Gastroesophageal sphincter (tissue), 3 donors: ENCODE results near the gene PHF12.

Source experiments
- CTCF ChIP-seq, 4 experiments: fragments of 200-600 bp in 2 of 4; fragments of 450-650 bp in 2 of 4; sonication (generic) in 1 of 4; IDR thresholded peaks; one replicate each; pipeline ENCODE4 v1.5.1; 2017 to 2019; ENCODE audit warnings: antibody characterized with exemption in 4 of 4, mild to moderate bottlenecking in 2 of 4, moderate library complexity in 2 of 4
- EP300 ChIP-seq: sonication (generic); formaldehyde crosslinking; IDR thresholded peaks from one replicate; pipeline ENCODE4 v1.6.1; 2017; ENCODE audit warnings: antibody characterized with exemption, mild to moderate bottlenecking
- POLR2A ChIP-seq, 2 donors: fragments of 450-650 bp; IDR thresholded peaks; one replicate each; pipeline ENCODE4 v1.6.1; 2017; ENCODE audit warnings: antibody characterized with exemption in 2 of 2, mild to moderate bottlenecking in 2 of 2, moderate library complexity in 1 of 2
- POLR2AphosphoS5 ChIP-seq: sonication (generic); formaldehyde crosslinking; IDR thresholded peaks from one replicate; pipeline ENCODE4 v1.6.1; 2017; ENCODE audit warnings: antibody characterized with exemption

GRCh38 chr17:28882154-28882895 is 69.0 kb downstream of the PHF12 start:
- TF ChIP-seq POLR2A (IDR thresholded peaks at IDR 0.05) (no peak), CTCF (IDR thresholded peaks at IDR 0.05) (no peak), EP300 (no peak), POLR2AphosphoS5 (no peak)
